ENCODE data around the gene HOOK1.

The HOOK1 gene

DNA sequence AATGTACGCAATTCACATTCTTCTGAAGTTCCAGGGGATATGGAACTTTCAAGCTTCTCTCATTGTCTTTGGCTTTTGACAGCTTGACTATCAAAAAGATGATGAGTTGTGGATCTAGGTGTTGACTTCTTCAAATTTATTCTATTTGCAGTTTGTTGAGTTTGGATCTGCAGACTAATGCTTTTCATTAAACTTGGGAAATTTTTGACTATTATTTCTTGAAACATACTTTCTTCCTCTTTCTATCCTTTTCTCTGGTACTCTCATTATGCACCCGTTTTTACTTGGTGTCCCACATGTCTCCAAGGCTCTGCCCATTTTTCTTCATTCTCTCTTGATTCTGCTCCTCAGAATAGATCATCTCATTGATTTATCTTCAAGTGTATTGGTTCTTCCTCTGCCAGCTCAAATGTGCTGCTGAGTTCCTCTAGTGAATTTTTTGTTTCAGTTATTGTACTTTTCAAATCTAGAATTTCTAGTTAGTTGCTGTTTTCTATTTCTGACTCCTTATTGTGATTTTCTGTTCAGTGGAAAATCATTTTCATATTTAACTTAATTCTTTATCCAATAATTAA lies 62.4 kb downstream of the HOOK1 start:
- TF ChIP-seq, protein P1, sequence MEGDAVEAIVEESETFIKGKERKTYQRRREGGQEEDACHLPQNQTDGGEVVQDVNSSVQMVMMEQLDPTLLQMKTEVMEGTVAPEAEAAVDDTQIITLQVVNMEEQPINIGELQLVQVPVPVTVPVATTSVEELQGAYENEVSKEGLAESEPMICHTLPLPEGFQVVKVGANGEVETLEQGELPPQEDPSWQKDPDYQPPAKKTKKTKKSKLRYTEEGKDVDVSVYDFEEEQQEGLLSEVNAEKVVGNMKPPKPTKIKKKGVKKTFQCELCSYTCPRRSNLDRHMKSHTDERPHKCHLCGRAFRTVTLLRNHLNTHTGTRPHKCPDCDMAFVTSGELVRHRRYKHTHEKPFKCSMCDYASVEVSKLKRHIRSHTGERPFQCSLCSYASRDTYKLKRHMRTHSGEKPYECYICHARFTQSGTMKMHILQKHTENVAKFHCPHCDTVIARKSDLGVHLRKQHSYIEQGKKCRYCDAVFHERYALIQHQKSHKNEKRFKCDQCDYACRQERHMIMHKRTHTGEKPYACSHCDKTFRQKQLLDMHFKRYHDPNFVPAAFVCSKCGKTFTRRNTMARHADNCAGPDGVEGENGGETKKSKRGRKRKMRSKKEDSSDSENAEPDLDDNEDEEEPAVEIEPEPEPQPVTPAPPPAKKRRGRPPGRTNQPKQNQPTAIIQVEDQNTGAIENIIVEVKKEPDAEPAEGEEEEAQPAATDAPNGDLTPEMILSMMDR (IDR thresholded peaks at IDR 0.05; ENCODE audit: low read depth, low read length) = no peak
- DNase-seq (ENCODE audit: extremely low read depth, low read depth) = no peak

DNA sequence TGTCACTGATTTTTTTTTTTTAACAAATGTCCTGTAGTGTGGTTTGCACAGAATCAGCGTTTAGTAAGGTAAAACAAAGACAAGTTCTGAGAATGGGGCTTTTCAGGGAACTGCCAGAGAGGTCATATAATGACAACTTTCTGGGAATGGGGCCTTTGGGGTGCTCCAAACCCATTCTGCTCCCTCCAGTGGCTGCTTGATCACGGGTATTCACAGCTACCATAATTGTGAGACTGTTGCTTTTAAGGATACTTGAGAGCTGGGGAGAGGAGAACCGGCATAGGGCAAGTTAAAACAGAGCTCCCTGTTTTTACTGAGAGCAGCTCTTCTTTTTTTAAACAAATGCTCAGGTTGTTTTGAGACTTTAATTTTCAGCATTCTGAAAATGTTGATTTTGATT lies 63.6 kb downstream of the HOOK1 start:
- DNase-seq (ENCODE audit: extremely low read depth, low read depth) = no peak
- TF ChIP-seq, protein P1 (IDR thresholded peaks at IDR 0.05; ENCODE audit: low read depth, low read length) = no peak

DNA sequence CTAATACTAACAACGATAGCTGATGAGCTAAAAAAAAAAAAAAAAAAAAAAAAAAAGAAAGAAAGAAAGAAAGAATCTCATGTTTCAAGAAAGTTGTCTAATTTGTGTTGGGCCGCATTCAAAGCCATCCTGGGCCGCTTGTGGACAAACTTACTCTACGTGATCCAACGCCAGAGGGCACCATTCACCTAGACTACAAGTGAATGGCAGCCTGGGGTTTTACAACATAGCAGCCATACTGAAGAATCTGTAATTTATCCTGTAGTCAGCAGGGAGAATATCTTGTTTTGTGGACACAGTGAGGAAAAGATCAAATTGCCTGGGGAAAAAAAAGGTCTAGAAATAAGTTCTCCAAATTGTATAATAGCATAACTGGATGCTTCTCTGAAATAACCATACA lies 64.8 kb downstream of the HOOK1 start:
- peak; percentile 29 for DNase-seq (ENCODE audit: extremely low read depth, low read depth)
- TF ChIP-seq, protein P1 (IDR thresholded peaks at IDR 0.05; ENCODE audit: low read depth, low read length) = peak; percentile 56

DNA sequence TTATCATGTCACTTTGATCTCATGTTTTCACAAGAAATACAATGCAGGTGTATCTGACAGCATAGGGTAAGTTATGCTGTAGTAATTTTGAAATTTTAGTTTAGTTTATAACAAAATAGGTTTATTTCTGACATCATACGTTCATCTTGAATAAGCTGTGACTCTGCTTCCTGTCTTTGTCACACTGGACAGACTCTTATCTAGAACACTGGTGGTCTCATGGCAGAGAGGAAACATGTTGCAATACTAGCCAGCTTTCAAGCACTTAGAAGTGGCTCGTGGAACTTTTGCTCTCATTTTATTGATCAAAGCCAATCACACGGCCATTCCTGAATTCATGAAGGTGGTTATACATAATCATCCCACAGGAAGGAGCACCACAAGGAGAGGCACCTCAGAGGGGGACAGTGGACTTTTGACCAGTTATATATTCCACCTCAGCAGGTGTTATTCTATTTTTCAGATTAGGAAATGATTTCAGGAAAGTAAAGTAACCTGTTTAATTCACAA lies 65.3 kb downstream of the HOOK1 start:
- no peak for DNase-seq (ENCODE audit: extremely low read depth, low read depth)
- TF ChIP-seq, protein P1 (IDR thresholded peaks at IDR 0.05; ENCODE audit: low read depth, low read length) = no peak

DNA sequence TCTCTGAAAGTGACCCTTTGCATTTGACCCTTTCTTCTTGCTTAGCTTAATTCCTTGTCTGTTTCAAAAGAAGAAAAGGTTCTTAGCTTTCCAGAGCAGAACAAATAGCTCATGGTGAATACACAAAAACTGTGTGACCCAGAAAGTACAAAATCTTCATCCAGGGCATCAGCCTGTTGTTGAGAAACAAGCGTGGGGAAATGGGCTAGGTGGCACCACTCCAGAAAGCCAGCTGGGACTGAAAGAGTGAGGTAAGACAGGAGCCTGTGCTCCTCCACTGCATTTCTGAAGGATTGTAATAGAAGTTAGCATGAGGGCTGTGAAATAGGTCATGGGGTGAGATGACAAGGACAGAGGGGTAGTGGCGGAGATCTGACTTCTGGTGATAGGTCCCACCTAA lies 66.0 kb downstream of the HOOK1 start:
- TF ChIP-seq, protein P1 (IDR thresholded peaks at IDR 0.05; ENCODE audit: low read depth, low read length) = no peak
- no peak for DNase-seq (ENCODE audit: extremely low read depth, low read depth)

DNA sequence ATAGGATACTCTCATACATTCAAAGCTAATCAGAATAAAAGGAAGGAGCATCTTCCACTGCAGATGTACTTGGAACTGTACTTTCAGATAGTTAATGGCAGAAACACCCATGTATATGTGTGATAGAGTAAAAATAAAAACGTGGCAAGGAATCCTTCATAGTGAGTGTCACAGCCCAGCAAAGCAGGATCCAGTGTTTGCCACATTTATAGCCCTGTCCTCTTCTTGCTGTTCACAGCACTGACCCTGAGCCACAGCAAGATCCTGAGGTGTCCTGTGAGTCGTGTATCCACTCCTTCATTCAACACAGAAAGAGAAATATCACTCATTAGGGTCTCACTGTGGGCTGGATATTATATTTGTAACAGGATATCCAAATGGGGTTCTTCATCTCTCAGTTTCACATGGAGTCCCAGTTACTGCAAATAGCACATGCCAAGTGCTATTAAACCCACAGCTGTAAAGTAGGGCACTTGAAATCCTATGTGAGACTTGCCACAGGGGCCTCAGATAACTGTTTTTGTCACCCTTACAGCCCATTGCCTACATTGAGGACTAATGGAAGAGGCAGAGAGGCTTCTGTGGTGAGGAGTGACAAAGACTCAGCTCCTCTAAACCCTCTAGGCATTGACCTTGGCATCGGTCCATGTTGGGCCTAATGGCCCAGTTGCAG lies 70.5 kb downstream of the HOOK1 start:
- TF ChIP-seq, protein P1 (IDR thresholded peaks at IDR 0.05; ENCODE audit: low read depth, low read length) = no peak
- DNase-seq (ENCODE audit: extremely low read depth, low read depth) = no peak

Measured in AG09319 (cell line).